Measurements from ENCODE around the gene SHISA6.

GRCh38 chr17:11287791-11288190, 46.8 kb downstream of the SHISA6 start:
- no peak for TF ChIP-seq CTCF (IDR thresholded peaks at IDR 0.05)
- no peak for TF ChIP-seq EZH2 (IDR thresholded peaks at IDR 0.05; ENCODE audit: borderline replicate concordance, insufficient read depth, low read depth, low read length, poor library complexity, severe bottlenecking)

All from B cell (primary cell).